Measurements from ENCODE around the gene ADRM1. TPM values are rescaled to one million over a fixed set of nuclear protein-coding genes. Genes with fewer than 3 reads are reported as not detected.
A peak's percentile ranks its signal among the peaks of the same experiment; 100 is the strongest.

Gene ADRM1
- total RNA-seq, 4 donors from 2014 or later: 41.8 to 126 (median 109) TPM

GRCh38 chr20:62336329-62336728 is 33.5 kb downstream of the ADRM1 start:
- TF ChIP-seq EP300 (IDR thresholded peaks at IDR 0.05; ENCODE audit: low read depth) (no peak), CTCF (IDR thresholded peaks at IDR 0.05) (no peak), POLR2AphosphoS5 (IDR thresholded peaks at IDR 0.05) (no peak), POLR2A (IDR thresholded peaks at IDR 0.05) (no peak)
- no peak overlapping the region for H3K4me3 ChIP-seq
- no peaks in the 10 kb centered on the region for H3K9me3 ChIP-seq
- no peaks in the 10 kb centered on the region for H3K4me1 ChIP-seq
- H3K27me3 ChIP-seq: no peaks in the 10 kb centered on the region
- no peak for DNase-seq
- in situ Hi-C loops (cut with MboI; ENCODE audit: low pct_ligation_motif_present in 1 of 4, low pct_unique_long_range_greater_than_20kb in 1 of 4, low sequenced_read_pairs in 3 of 4) (no loop called here), intact Hi-C loops (cut with DNase I; ENCODE audit: low total_unique reads) (no loop called here)
- H3K36me3 ChIP-seq: no peaks in the 10 kb centered on the region
- WGBS, 2 donors (ENCODE audit: low coverage in 1 of 2): 73% methylated on average over 9 of the region's 11 CpGs; no CpG with 5 or more reads in 1 of the 2 donors
- H3K27ac ChIP-seq: no peak overlapping the region

GRCh38 chr20:62336775-62337557 is 34.2 kb downstream of the ADRM1 start:
- intact Hi-C loops (cut with DNase I; ENCODE audit: low total_unique reads) (no loop called here), in situ Hi-C loops (cut with MboI; ENCODE audit: low pct_ligation_motif_present in 1 of 4, low pct_unique_long_range_greater_than_20kb in 1 of 4, low sequenced_read_pairs in 3 of 4) (no loop called here)
- TF ChIP-seq EP300 (IDR thresholded peaks at IDR 0.05; ENCODE audit: low read depth): no peak
- TF ChIP-seq POLR2A (IDR thresholded peaks at IDR 0.05): no peak
- TF ChIP-seq CTCF (IDR thresholded peaks at IDR 0.05): no peak
- no peak for TF ChIP-seq POLR2AphosphoS5 (IDR thresholded peaks at IDR 0.05)
- no peaks in the 10 kb centered on the region for H3K27me3 ChIP-seq
- no peaks in the 10 kb centered on the region for H3K36me3 ChIP-seq
- H3K9me3 ChIP-seq: no peaks in the 10 kb centered on the region
- no peak for DNase-seq
- no peak overlapping the region for H3K4me3 ChIP-seq
- H3K4me1 ChIP-seq: no peaks in the 10 kb centered on the region
- WGBS, 2 donors (ENCODE audit: low coverage in 1 of 2): 89 to 93% methylated on average over 5 to 53 of the region's 53 CpGs
- peak overlapping the region in 1 of 4 donors; percentile 58 for H3K27ac ChIP-seq

GRCh38 chr20:62337558-62338293 is 34.9 kb downstream of the ADRM1 start:
- WGBS, 2 donors (ENCODE audit: low coverage in 1 of 2): 78% methylated on average over 23 of the region's 34 CpGs; no CpG with 5 or more reads in 1 of the 2 donors
- in situ Hi-C loops (cut with MboI; ENCODE audit: low pct_ligation_motif_present in 1 of 4, low pct_unique_long_range_greater_than_20kb in 1 of 4, low sequenced_read_pairs in 3 of 4): no loop called here

GRCh38 chr20:62338294-62338620 is 35.5 kb downstream of the ADRM1 start:
- in situ Hi-C loops (cut with MboI; ENCODE audit: low pct_ligation_motif_present in 1 of 4, low pct_unique_long_range_greater_than_20kb in 1 of 4, low sequenced_read_pairs in 3 of 4) (no loop called here), intact Hi-C loops (cut with DNase I; ENCODE audit: low total_unique reads) (no loop called here)
- no peak overlapping the region for H3K4me3 ChIP-seq
- H3K27me3 ChIP-seq: no peaks in the 10 kb centered on the region
- H3K4me1 ChIP-seq: no peaks in the 10 kb centered on the region
- TF ChIP-seq POLR2AphosphoS5 (IDR thresholded peaks at IDR 0.05): no peak
- no peak for TF ChIP-seq POLR2A (IDR thresholded peaks at IDR 0.05)
- no peak for TF ChIP-seq CTCF (IDR thresholded peaks at IDR 0.05)
- no peak for TF ChIP-seq EP300 (IDR thresholded peaks at IDR 0.05; ENCODE audit: low read depth)
- no peaks in the 10 kb centered on the region for H3K9me3 ChIP-seq
- peak overlapping the region in 2 of 4 donors; percentile 18 to 58 for H3K27ac ChIP-seq
- DNase-seq: no peak
- H3K36me3 ChIP-seq: no peaks in the 10 kb centered on the region
- 91% methylated on average over 16 of the region's 16 CpGs; no CpG with 5 or more reads in 1 of the 2 donors for WGBS, 2 donors (ENCODE audit: low coverage in 1 of 2)

More at GRCh38 chr20:62337558-62338293, 34.9 kb downstream of the ADRM1 start:
- Histone ChIP-seq H3K4me1 (no peaks in the 10 kb centered on the region), H3K36me3 (no peaks in the 10 kb centered on the region), H3K4me3 (no peak overlapping the region), H3K27me3 (no peaks in the 10 kb centered on the region), H3K27ac (peak overlapping the region in 2 of 4 donors; percentile 18 to 58), H3K9me3 (no peaks in the 10 kb centered on the region)
- peak in 2 of 3 donors; percentile 33 to 47 for TF ChIP-seq POLR2AphosphoS5 (IDR thresholded peaks at IDR 0.05)
- no peak for TF ChIP-seq POLR2A (IDR thresholded peaks at IDR 0.05)
- intact Hi-C loops (cut with DNase I; ENCODE audit: low total_unique reads): no loop called here
- peak; percentile 59 for DNase-seq

Data from transverse colon (tissue), 4 donors.